GM12873 (cell line): ENCODE data around the gene DDX21.

Experiments used
- TF ChIP-seq, protein P1 (sequence below): IDR thresholded peaks from 2 replicates; pipeline ENCODE4 v1.5.1; 2012; ENCODE audit warnings: low read depth, mild to moderate bottlenecking, moderate library complexity, low read length, control low read depth; ENCODE audit not compliant: insufficient read depth; ENCODE audit errors: missing control alignments

Gene DDX21

GRCh38 chr10:68955832-68956532, at the start of gene DDX21:
Gene DDX21 (plus strand): TSS chr10:68956170. CDS start chr10:68956226, 56 bp downstream.
- TF ChIP-seq, protein P1, sequence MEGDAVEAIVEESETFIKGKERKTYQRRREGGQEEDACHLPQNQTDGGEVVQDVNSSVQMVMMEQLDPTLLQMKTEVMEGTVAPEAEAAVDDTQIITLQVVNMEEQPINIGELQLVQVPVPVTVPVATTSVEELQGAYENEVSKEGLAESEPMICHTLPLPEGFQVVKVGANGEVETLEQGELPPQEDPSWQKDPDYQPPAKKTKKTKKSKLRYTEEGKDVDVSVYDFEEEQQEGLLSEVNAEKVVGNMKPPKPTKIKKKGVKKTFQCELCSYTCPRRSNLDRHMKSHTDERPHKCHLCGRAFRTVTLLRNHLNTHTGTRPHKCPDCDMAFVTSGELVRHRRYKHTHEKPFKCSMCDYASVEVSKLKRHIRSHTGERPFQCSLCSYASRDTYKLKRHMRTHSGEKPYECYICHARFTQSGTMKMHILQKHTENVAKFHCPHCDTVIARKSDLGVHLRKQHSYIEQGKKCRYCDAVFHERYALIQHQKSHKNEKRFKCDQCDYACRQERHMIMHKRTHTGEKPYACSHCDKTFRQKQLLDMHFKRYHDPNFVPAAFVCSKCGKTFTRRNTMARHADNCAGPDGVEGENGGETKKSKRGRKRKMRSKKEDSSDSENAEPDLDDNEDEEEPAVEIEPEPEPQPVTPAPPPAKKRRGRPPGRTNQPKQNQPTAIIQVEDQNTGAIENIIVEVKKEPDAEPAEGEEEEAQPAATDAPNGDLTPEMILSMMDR, result peak; percentile 74

- TF ChIP-seq, protein P1, result no peak
Measured at GRCh38 chr10:68924593-68924992, 31.4 kb upstream of the DDX21 start.

DNA sequence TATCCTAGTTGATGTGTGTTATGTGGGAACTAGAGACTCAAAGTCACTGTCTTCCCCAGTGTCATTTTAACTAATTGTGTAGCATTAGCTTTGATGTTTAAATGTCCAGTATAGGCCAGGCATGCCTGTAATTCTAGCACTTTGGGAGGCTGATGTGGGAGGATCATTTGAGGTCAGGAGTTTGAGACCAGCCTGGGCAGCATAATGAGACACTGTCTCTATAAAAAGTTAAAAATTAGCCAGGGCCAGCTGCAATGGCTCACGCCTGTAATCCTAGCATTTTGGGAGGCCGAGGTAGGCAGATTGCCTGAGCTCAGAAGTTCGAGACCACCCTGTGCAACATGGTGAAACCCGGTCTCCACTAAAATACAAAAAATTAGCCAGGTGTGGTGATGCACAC, 30.5 kb upstream of the DDX21 start:
- TF ChIP-seq, protein P1, result no peak

- TF ChIP-seq, protein P1, result no peak
Measured at GRCh38 chr10:68934994-68935393, 21.0 kb upstream of the DDX21 start.

GRCh38 chr10:68938117-68938516, 17.9 kb upstream of the DDX21 start:
- TF ChIP-seq, protein P1, result no peak

- TF ChIP-seq, protein P1, result no peak
Measured at GRCh38 chr10:68938884-68939283, 17.1 kb upstream of the DDX21 start.

DNA sequence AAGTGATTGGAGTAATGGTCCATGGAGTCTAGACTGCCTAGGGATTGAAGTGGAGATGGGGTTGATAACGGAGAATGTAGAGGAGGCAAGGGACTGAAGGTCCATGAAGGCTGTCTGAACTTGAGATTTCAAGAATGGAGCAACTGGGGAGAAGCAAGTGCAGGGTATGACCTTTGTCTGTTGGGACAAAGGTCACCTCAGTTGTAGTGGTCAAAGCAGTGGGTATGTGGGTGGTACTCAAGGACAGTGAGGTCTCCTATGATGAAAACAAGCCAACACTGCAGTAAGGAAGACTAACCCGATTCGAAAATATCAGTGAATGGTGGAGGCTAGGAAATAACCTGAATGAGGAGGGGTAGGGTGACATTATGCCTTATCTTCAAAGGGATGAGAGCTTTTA, 5.4 kb upstream of the DDX21 start:
- TF ChIP-seq, protein P1, result no peak
